Thyroid gland (tissue), 4 donors: ENCODE data around the gene MMD2.
"Not testable (repeated sequence)": the region's sequence is repeated elsewhere in the genome, so short reads cannot be mapped to it uniquely, and the experiment has no call there.

Experiments
- POLR2A ChIP-seq, 2 donors: fragments of 450-650 bp; IDR thresholded peaks; one replicate each; pipeline ENCODE4 v1.6.1; 2017; ENCODE audit warnings: antibody characterized with exemption in 2 of 2, mild to moderate bottlenecking in 2 of 2, moderate library complexity in 1 of 2
- TF ChIP-seq, protein P1 (sequence below), 6 experiments: fragments of 200-600 bp in 3 of 6; fragments of 450-650 bp in 3 of 6; sonication (generic) in 3 of 6; IDR thresholded peaks; one replicate each; pipeline ENCODE4 v1.5.1; 2016 to 2019; ENCODE audit warnings: antibody characterized with exemption in 6 of 6, mild to moderate bottlenecking in 2 of 6, inconsistent platforms in 1 of 6, moderate library complexity in 1 of 6

DNA sequence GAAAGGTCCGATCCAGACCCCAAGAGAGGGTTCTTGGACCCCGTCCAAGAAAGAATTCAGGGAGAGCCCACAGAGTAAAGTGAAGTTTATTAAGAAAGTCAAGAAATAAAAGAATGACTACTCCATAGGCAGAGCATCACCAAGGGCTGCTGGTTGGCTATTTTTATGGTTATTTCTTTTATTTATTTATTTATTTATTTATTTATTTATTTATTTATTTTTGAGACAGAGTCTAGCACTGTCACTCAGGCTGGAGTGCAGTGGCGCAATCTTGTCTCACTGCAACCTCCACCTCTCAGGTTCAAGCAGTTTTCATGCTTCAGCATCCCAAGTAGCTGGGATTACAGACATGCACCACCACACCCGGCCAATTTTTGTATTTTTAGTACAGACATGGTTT is 65.8 kb downstream of the MMD2 start:
- TF ChIP-seq, protein P1, sequence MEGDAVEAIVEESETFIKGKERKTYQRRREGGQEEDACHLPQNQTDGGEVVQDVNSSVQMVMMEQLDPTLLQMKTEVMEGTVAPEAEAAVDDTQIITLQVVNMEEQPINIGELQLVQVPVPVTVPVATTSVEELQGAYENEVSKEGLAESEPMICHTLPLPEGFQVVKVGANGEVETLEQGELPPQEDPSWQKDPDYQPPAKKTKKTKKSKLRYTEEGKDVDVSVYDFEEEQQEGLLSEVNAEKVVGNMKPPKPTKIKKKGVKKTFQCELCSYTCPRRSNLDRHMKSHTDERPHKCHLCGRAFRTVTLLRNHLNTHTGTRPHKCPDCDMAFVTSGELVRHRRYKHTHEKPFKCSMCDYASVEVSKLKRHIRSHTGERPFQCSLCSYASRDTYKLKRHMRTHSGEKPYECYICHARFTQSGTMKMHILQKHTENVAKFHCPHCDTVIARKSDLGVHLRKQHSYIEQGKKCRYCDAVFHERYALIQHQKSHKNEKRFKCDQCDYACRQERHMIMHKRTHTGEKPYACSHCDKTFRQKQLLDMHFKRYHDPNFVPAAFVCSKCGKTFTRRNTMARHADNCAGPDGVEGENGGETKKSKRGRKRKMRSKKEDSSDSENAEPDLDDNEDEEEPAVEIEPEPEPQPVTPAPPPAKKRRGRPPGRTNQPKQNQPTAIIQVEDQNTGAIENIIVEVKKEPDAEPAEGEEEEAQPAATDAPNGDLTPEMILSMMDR (IDR thresholded peaks at IDR 0.05), result not testable (repeated sequence)
- not testable (repeated sequence) for TF ChIP-seq POLR2A (IDR thresholded peaks at IDR 0.05)
